ENCODE measurements around the gene IYD.

The IYD gene

GRCh38 chr6:150332939-150333584 lies 35.8 kb upstream of the IYD start:
- Histone ChIP-seq H3K27me3 (ENCODE audit: control insufficient read depth in 1 of 2, insufficient read depth in 2 of 2, low read length in 2 of 2) (peaks cover 0 to 2% of the 10 kb centered on the region in 2 donors), H3K27ac (ENCODE audit: low read length) (no peak overlapping the region), H3K9me3 (ENCODE audit: control insufficient read depth in 2 of 2, low read length in 2 of 2) (no peaks in the 10 kb centered on the region), H3K4me3 (ENCODE audit: low read length in 2 of 2) (no peak overlapping the region), H3K4me1 (ENCODE audit: control insufficient read depth, insufficient read depth, low read length) (no peaks in the 10 kb centered on the region), H3K9ac (ENCODE audit: low read length in 2 of 2) (no peak overlapping the region), H3K36me3 (ENCODE audit: control insufficient read depth in 2 of 2, insufficient read depth in 2 of 2, low read length in 2 of 2) (no peaks in the 10 kb centered on the region)

- no peaks in the 10 kb centered on the region for H3K36me3 ChIP-seq (ENCODE audit: control insufficient read depth in 2 of 2, insufficient read depth in 2 of 2, low read length in 2 of 2)
- no peaks in the 10 kb centered on the region for H3K9me3 ChIP-seq (ENCODE audit: control insufficient read depth in 2 of 2, low read length in 2 of 2)
- H3K4me1 ChIP-seq (ENCODE audit: control insufficient read depth, insufficient read depth, low read length) = no peaks in the 10 kb centered on the region
- H3K27me3 ChIP-seq (ENCODE audit: control insufficient read depth in 1 of 2, insufficient read depth in 2 of 2, low read length in 2 of 2) = peaks cover 0 to 2% of the 10 kb centered on the region in 2 donors
- no peak overlapping the region for H3K9ac ChIP-seq (ENCODE audit: low read length in 2 of 2)
- no peak overlapping the region for H3K27ac ChIP-seq (ENCODE audit: low read length)
- H3K4me3 ChIP-seq (ENCODE audit: low read length in 2 of 2) = no peak overlapping the region
Observed at GRCh38 chr6:150333585-150333941, 35.2 kb upstream of the IYD start.

- Histone ChIP-seq H3K4me3 (ENCODE audit: low read length in 2 of 2) (no peak overlapping the region), H3K27me3 (ENCODE audit: control insufficient read depth in 1 of 2, insufficient read depth in 2 of 2, low read length in 2 of 2) (peaks cover 0 to 2% of the 10 kb centered on the region in 2 donors), H3K4me1 (ENCODE audit: control insufficient read depth, insufficient read depth, low read length) (no peaks in the 10 kb centered on the region), H3K27ac (ENCODE audit: low read length) (no peak overlapping the region), H3K9me3 (ENCODE audit: control insufficient read depth in 2 of 2, low read length in 2 of 2) (no peaks in the 10 kb centered on the region), H3K9ac (ENCODE audit: low read length in 2 of 2) (no peak overlapping the region), H3K36me3 (ENCODE audit: control insufficient read depth in 2 of 2, insufficient read depth in 2 of 2, low read length in 2 of 2) (no peaks in the 10 kb centered on the region)
Observed at GRCh38 chr6:150334790-150335783, 33.7 kb upstream of the IYD start.

GRCh38 chr6:150336299-150336698 lies 32.5 kb upstream of the IYD start:
- Histone ChIP-seq H3K9ac (ENCODE audit: low read length in 2 of 2) (no peak overlapping the region), H3K4me3 (ENCODE audit: low read length in 2 of 2) (no peak overlapping the region), H3K27ac (ENCODE audit: low read length) (no peak overlapping the region), H3K4me1 (ENCODE audit: control insufficient read depth, insufficient read depth, low read length) (no peaks in the 10 kb centered on the region), H3K9me3 (ENCODE audit: control insufficient read depth in 2 of 2, low read length in 2 of 2) (no peaks in the 10 kb centered on the region), H3K27me3 (ENCODE audit: control insufficient read depth in 1 of 2, insufficient read depth in 2 of 2, low read length in 2 of 2) (peaks cover 0 to 2% of the 10 kb centered on the region in 2 donors), H3K36me3 (ENCODE audit: control insufficient read depth in 2 of 2, insufficient read depth in 2 of 2, low read length in 2 of 2) (no peaks in the 10 kb centered on the region)

GRCh38 chr6:150336708-150337107 lies 32.1 kb upstream of the IYD start:
- H3K27me3 ChIP-seq (ENCODE audit: control insufficient read depth in 1 of 2, insufficient read depth in 2 of 2, low read length in 2 of 2) = peaks cover 0 to 2% of the 10 kb centered on the region in 2 donors
- H3K36me3 ChIP-seq (ENCODE audit: control insufficient read depth in 2 of 2, insufficient read depth in 2 of 2, low read length in 2 of 2) = no peaks in the 10 kb centered on the region
- no peak overlapping the region for H3K27ac ChIP-seq (ENCODE audit: low read length)
- no peaks in the 10 kb centered on the region for H3K9me3 ChIP-seq (ENCODE audit: control insufficient read depth in 2 of 2, low read length in 2 of 2)
- no peak overlapping the region for H3K4me3 ChIP-seq (ENCODE audit: low read length in 2 of 2)
- no peak overlapping the region for H3K9ac ChIP-seq (ENCODE audit: low read length in 2 of 2)
- H3K4me1 ChIP-seq (ENCODE audit: control insufficient read depth, insufficient read depth, low read length) = no peaks in the 10 kb centered on the region

- H3K4me3 ChIP-seq (ENCODE audit: low read length in 2 of 2) = no peak overlapping the region
- H3K9ac ChIP-seq (ENCODE audit: low read length in 2 of 2) = no peak overlapping the region
- H3K27ac ChIP-seq (ENCODE audit: low read length) = no peak overlapping the region
- no peaks in the 10 kb centered on the region for H3K36me3 ChIP-seq (ENCODE audit: control insufficient read depth in 2 of 2, insufficient read depth in 2 of 2, low read length in 2 of 2)
- H3K9me3 ChIP-seq (ENCODE audit: control insufficient read depth in 2 of 2, low read length in 2 of 2) = no peaks in the 10 kb centered on the region
- no peaks in the 10 kb centered on the region for H3K27me3 ChIP-seq (ENCODE audit: control insufficient read depth in 1 of 2, insufficient read depth in 2 of 2, low read length in 2 of 2)
- no peaks in the 10 kb centered on the region for H3K4me1 ChIP-seq (ENCODE audit: control insufficient read depth, insufficient read depth, low read length)
Observed at GRCh38 chr6:150342126-150342525, 26.7 kb upstream of the IYD start.

- no peak overlapping the region for H3K27ac ChIP-seq (ENCODE audit: low read length)
- H3K4me3 ChIP-seq (ENCODE audit: low read length in 2 of 2) = no peak overlapping the region
- no peak overlapping the region for H3K9ac ChIP-seq (ENCODE audit: low read length in 2 of 2)
- H3K27me3 ChIP-seq (ENCODE audit: control insufficient read depth in 1 of 2, insufficient read depth in 2 of 2, low read length in 2 of 2) = no peaks in the 10 kb centered on the region
- H3K36me3 ChIP-seq (ENCODE audit: control insufficient read depth in 2 of 2, insufficient read depth in 2 of 2, low read length in 2 of 2) = no peaks in the 10 kb centered on the region
- no peaks in the 10 kb centered on the region for H3K4me1 ChIP-seq (ENCODE audit: control insufficient read depth, insufficient read depth, low read length)
- H3K9me3 ChIP-seq (ENCODE audit: control insufficient read depth in 2 of 2, low read length in 2 of 2) = no peaks in the 10 kb centered on the region
Observed at GRCh38 chr6:150343434-150343833, 25.4 kb upstream of the IYD start.

GRCh38 chr6:150345781-150346180 lies 23.0 kb upstream of the IYD start:
- no peak overlapping the region for H3K27ac ChIP-seq (ENCODE audit: low read length)
- no peak overlapping the region for H3K4me3 ChIP-seq (ENCODE audit: low read length in 2 of 2)
- no peak overlapping the region for H3K9ac ChIP-seq (ENCODE audit: low read length in 2 of 2)
- no peaks in the 10 kb centered on the region for H3K27me3 ChIP-seq (ENCODE audit: control insufficient read depth in 1 of 2, insufficient read depth in 2 of 2, low read length in 2 of 2)
- no peaks in the 10 kb centered on the region for H3K4me1 ChIP-seq (ENCODE audit: control insufficient read depth, insufficient read depth, low read length)
- no peaks in the 10 kb centered on the region for H3K9me3 ChIP-seq (ENCODE audit: control insufficient read depth in 2 of 2, low read length in 2 of 2)
- H3K36me3 ChIP-seq (ENCODE audit: control insufficient read depth in 2 of 2, insufficient read depth in 2 of 2, low read length in 2 of 2) = no peaks in the 10 kb centered on the region

- no peak overlapping the region for H3K9ac ChIP-seq (ENCODE audit: low read length in 2 of 2)
Observed at GRCh38 chr6:150346346-150346745, 22.5 kb upstream of the IYD start.

GRCh38 chr6:150347845-150348244 lies 21.0 kb upstream of the IYD start:
- H3K27me3 ChIP-seq (ENCODE audit: control insufficient read depth in 1 of 2, insufficient read depth in 2 of 2, low read length in 2 of 2) = no peaks in the 10 kb centered on the region
- no peak overlapping the region for H3K27ac ChIP-seq (ENCODE audit: low read length)
- no peak overlapping the region for H3K9ac ChIP-seq (ENCODE audit: low read length in 2 of 2)
- H3K9me3 ChIP-seq (ENCODE audit: control insufficient read depth in 2 of 2, low read length in 2 of 2) = no peaks in the 10 kb centered on the region
- no peaks in the 10 kb centered on the region for H3K4me1 ChIP-seq (ENCODE audit: control insufficient read depth, insufficient read depth, low read length)
- no peak overlapping the region for H3K4me3 ChIP-seq (ENCODE audit: low read length in 2 of 2)
- H3K36me3 ChIP-seq (ENCODE audit: control insufficient read depth in 2 of 2, insufficient read depth in 2 of 2, low read length in 2 of 2) = no peaks in the 10 kb centered on the region

More at GRCh38 chr6:150346346-150346745, 22.5 kb upstream of the IYD start:
- H3K4me3 ChIP-seq (ENCODE audit: low read length in 2 of 2) = no peak overlapping the region
- H3K27me3 ChIP-seq (ENCODE audit: control insufficient read depth in 1 of 2, insufficient read depth in 2 of 2, low read length in 2 of 2) = no peaks in the 10 kb centered on the region
- no peaks in the 10 kb centered on the region for H3K36me3 ChIP-seq (ENCODE audit: control insufficient read depth in 2 of 2, insufficient read depth in 2 of 2, low read length in 2 of 2)
- no peak overlapping the region for H3K27ac ChIP-seq (ENCODE audit: low read length)
- H3K4me1 ChIP-seq (ENCODE audit: control insufficient read depth, insufficient read depth, low read length) = no peaks in the 10 kb centered on the region
- H3K9me3 ChIP-seq (ENCODE audit: control insufficient read depth in 2 of 2, low read length in 2 of 2) = no peaks in the 10 kb centered on the region

GRCh38 chr6:150349546-150349945 lies 19.3 kb upstream of the IYD start:
- no peaks in the 10 kb centered on the region for H3K36me3 ChIP-seq (ENCODE audit: control insufficient read depth in 2 of 2, insufficient read depth in 2 of 2, low read length in 2 of 2)
- H3K9me3 ChIP-seq (ENCODE audit: control insufficient read depth in 2 of 2, low read length in 2 of 2) = no peaks in the 10 kb centered on the region
- no peak overlapping the region for H3K27ac ChIP-seq (ENCODE audit: low read length)
- H3K4me1 ChIP-seq (ENCODE audit: control insufficient read depth, insufficient read depth, low read length) = no peaks in the 10 kb centered on the region
- H3K9ac ChIP-seq (ENCODE audit: low read length in 2 of 2) = no peak overlapping the region
- H3K27me3 ChIP-seq (ENCODE audit: control insufficient read depth in 1 of 2, insufficient read depth in 2 of 2, low read length in 2 of 2) = no peaks in the 10 kb centered on the region
- no peak overlapping the region for H3K4me3 ChIP-seq (ENCODE audit: low read length in 2 of 2)

Data from stomach smooth muscle (tissue), 2 donors.